Upper lobe of left lung (tissue), 6 donors: ENCODE measurements around the gene HACD1. TPM values are rescaled to one million over a fixed set of nuclear protein-coding genes. Genes with fewer than 3 reads are reported as not detected.

Source experiments
- ATAC-seq, 2 donors: fragments of 200-7000 bp; cut with Tn5 transposase; one replicate each; pipeline ENCODE4 v1.9.1; 2022; ENCODE audit warnings: mild to moderate bottlenecking in 2 of 2, moderate library complexity in 2 of 2; ENCODE audit not compliant: low FRiP score in 2 of 2
- DNase-seq, 2 donors: peaks; one replicate each; pipeline ENCODE4 v3.0.0-alpha.2; 2019 to 2020
- H3K27ac ChIP-seq, 4 donors: fragments of 200-600 bp; sonication (generic); one replicate each; pipeline ENCODE4 v1.5.1; 2016 to 2019
- H3K27me3 ChIP-seq, 4 donors: fragments of 200-600 bp; sonication (generic); one replicate each; pipeline ENCODE4 v1.5.1; 2017 to 2019
- H3K36me3 ChIP-seq, 4 donors: fragments of 200-600 bp; sonication (generic); one replicate each; pipeline ENCODE4 v1.5.1; 2016 to 2019
- H3K4me1 ChIP-seq, 4 donors: fragments of 200-600 bp; sonication (generic); one replicate each; pipeline ENCODE4 v1.5.1; 2018 to 2019
- H3K4me3 ChIP-seq, 4 donors: fragments of 200-600 bp; sonication (generic); one replicate each; pipeline ENCODE4 v1.5.1; 2017 to 2019; ENCODE audit warnings: mild to moderate bottlenecking in 2 of 4, moderate library complexity in 1 of 4
- H3K9me3 ChIP-seq, 4 donors: fragments of 200-600 bp; sonication (generic); one replicate each; pipeline ENCODE4 v1.5.1; 2018 to 2019
- EP300 ChIP-seq, 4 donors: sonication (generic); formaldehyde crosslinking; IDR thresholded peaks; one replicate each; pipeline ENCODE4 v1.5.1; 2017; ENCODE audit warnings: antibody characterized with exemption in 4 of 4, control low read depth in 2 of 4
- POLR2A ChIP-seq, 4 donors: fragments of 450-650 bp; IDR thresholded peaks; one replicate each; pipeline ENCODE4 v1.5.1; 2016 to 2017; ENCODE audit warnings: antibody characterized with exemption in 4 of 4, mild to moderate bottlenecking in 2 of 4
- POLR2AphosphoS5 ChIP-seq, 2 donors: sonication (generic); formaldehyde crosslinking; IDR thresholded peaks; one replicate each; pipeline ENCODE4 v1.5.1; 2017; ENCODE audit warnings: antibody characterized with exemption in 2 of 2
- WGBS, 2 donors: methylation state at CpG; one replicate each; pipeline ENCODE4 v1.1.5; 2017 to 2018; 5-methylcytosine and 5-hydroxymethylcytosine counted together
- total RNA-seq, 6 donors: library from RNA; depleted of rRNA in 4 of 6; stranded (reverse); fragments of >200 nt in 4 of 6; gene quantifications; one replicate each; pipeline versions ENCODE4 v1.1.0 to v1.2.1, GENCODE V29; 2016 to 2021
- TF ChIP-seq, protein P1 (sequence below), 6 experiments: fragments of 450-650 bp in 4 of 6; fragments of 200-600 bp in 2 of 6; sonication (generic) in 2 of 6; IDR thresholded peaks; one replicate each; pipeline ENCODE4 v1.5.1; 2016 to 2019; ENCODE audit warnings: antibody characterized with exemption in 6 of 6
- donor health status: DM: no; HTN: no; CAD: no; lungs with moderate emphysema.
- donor health status: DM: no; HTN: yes; CAD: no; lungs with severe emphysema.

The HACD1 gene, protein sequence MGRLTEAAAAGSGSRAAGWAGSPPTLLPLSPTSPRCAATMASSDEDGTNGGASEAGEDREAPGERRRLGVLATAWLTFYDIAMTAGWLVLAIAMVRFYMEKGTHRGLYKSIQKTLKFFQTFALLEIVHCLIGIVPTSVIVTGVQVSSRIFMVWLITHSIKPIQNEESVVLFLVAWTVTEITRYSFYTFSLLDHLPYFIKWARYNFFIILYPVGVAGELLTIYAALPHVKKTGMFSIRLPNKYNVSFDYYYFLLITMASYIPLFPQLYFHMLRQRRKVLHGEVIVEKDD
- 10 to 100 TPM; 16.4 to 32.4 (median 25.8) TPM for total RNA-seq

DNA sequence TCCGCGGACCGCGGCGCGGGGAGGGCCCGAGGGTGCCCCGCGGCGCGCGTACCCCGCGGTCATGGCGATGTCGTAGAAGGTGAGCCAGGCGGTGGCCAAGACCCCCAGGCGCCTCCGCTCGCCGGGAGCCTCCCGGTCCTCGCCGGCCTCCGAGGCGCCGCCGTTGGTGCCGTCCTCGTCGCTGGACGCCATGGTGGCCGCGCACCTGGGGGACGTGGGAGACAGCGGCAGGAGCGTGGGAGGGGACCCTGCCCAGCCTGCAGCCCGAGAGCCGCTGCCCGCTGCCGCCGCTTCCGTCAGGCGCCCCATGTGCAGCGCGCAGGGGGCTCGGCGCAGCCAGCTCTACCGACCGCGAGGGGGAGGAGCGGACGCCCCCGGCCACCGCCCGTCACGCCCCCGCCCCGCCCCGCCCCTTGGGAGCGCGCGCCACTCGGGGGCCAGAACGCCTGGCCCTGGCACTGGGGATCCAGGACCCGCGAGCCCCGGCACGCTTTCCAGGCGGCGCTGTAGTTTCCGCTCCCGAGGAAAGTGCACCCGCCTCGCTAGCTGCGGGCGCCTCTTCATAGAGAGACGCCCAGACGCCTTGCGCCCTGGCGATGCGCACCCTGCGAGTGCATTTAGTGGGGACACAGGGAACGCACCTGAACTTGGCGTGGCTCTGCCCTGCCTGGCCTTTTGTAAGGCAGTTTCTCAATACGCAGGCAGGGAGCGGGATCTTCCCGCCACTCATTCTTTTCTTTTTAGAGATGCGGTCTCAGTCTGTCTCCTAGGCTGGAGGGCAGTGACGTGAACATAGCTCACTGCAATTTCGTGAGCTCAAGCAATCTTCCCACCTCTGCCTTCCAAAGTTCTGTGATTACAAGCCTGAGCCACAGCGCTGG, at the start of gene HACD1:
Gene HACD1 (minus strand): TSS at position 344 of the 881 bp plus-strand sequence. CDS start 35 bp downstream, at position 309.
- H3K4me1 ChIP-seq: peaks cover 3 to 15% (median 10%) of the 10 kb centered on the region in 4 donors
- TF ChIP-seq POLR2A (IDR thresholded peaks at IDR 0.05) (peak in 2 of 4 donors; percentile 65 to 80), EP300 (IDR thresholded peaks at IDR 0.05) (no peak), POLR2AphosphoS5 (IDR thresholded peaks at IDR 0.05) (peak; percentile 26 to 32)
- TF ChIP-seq, protein P1, sequence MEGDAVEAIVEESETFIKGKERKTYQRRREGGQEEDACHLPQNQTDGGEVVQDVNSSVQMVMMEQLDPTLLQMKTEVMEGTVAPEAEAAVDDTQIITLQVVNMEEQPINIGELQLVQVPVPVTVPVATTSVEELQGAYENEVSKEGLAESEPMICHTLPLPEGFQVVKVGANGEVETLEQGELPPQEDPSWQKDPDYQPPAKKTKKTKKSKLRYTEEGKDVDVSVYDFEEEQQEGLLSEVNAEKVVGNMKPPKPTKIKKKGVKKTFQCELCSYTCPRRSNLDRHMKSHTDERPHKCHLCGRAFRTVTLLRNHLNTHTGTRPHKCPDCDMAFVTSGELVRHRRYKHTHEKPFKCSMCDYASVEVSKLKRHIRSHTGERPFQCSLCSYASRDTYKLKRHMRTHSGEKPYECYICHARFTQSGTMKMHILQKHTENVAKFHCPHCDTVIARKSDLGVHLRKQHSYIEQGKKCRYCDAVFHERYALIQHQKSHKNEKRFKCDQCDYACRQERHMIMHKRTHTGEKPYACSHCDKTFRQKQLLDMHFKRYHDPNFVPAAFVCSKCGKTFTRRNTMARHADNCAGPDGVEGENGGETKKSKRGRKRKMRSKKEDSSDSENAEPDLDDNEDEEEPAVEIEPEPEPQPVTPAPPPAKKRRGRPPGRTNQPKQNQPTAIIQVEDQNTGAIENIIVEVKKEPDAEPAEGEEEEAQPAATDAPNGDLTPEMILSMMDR (IDR thresholded peaks at IDR 0.05): peak in 4 of 6 experiments; percentile 13 to 26 (median 17)
- peak within 1 kb of the TSS; percentile 82 to 98 (median 90) for H3K4me3 ChIP-seq
- DNase-seq (peak; percentile 79 to 94), ATAC-seq (peak; percentile 86 to 87)
- no peaks in the 10 kb centered on the region for H3K27me3 ChIP-seq
- 2 to 3% methylated on average over 8 to 51 of the region's 92 CpGs for whole genome bisulfite sequencing, 2 donors
- peaks cover 0 to 4% (median 0%) of the 10 kb centered on the region in 4 donors for H3K36me3 ChIP-seq
- H3K27ac ChIP-seq: peak within 1 kb of the TSS; percentile 86 to 94 (median 90)
- H3K9me3 ChIP-seq: no peaks in the 10 kb centered on the region

DNA sequence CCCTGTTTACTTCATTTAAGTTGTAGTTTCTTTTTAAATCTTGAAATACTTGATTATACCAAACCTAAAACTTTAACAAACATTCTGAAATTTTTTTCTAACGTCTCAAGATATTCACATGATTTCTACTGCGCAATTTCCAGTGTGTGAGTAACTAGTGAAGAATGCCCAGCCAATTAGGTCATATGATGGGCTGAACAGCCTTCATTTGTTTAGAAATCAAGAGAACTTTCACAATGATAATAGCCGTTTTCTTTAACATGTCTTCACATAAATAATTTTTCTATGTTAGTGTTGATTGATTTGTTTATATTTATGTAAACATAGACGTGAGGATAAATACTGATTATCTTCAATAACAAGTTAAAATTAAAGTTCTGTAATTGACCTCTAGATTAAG, 48.6 kb upstream of the HACD1 start:
- H3K27ac ChIP-seq: peak overlapping the region; percentile 48 to 78 (median 69)
- H3K4me3 ChIP-seq: no peak overlapping the region
- peaks cover 0 to 6% (median 2%) of the 10 kb centered on the region in 4 donors for H3K36me3 ChIP-seq
- ATAC-seq (peak in 1 of 2 donors; percentile 92), DNase-seq (no peak)
- no peaks in the 10 kb centered on the region for H3K9me3 ChIP-seq
- H3K4me1 ChIP-seq: peaks cover 5 to 22% (median 10%) of the 10 kb centered on the region in 4 donors
- no peaks in the 10 kb centered on the region for H3K27me3 ChIP-seq
- 36 to 38% methylated on average over 4 of the region's 4 CpGs for WGBS, 2 donors
- no peak for TF ChIP-seq POLR2AphosphoS5 (IDR thresholded peaks at IDR 0.05)
- peak in 2 of 4 donors; percentile 12 to 96 for TF ChIP-seq EP300 (IDR thresholded peaks at IDR 0.05)
- TF ChIP-seq POLR2A (IDR thresholded peaks at IDR 0.05): no peak
- TF ChIP-seq, protein P1 (IDR thresholded peaks at IDR 0.05): no peak

DNA sequence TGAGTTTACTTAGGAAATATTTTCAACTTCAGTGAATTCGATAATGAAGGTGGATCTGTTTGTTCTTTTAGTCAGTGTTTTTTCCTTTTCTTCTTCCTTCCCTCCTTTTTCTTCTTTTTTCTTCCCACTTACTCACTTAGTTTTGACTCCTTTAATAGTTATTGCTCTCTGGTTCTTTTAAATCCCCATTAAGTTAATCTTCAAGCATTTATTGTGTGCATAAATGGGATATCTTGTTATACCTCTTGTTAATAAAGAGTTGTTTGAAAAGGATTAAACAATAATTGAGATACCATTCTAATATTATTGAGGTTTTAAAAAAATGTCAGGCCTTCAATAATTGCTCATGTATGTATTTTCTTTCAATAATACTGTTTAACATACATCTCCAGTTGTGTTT, 46.3 kb upstream of the HACD1 start:
- TF ChIP-seq POLR2A (IDR thresholded peaks at IDR 0.05) (no peak), POLR2AphosphoS5 (IDR thresholded peaks at IDR 0.05) (no peak)
- no peak for ATAC-seq
- 34 to 44% methylated on average over 1 of the region's 1 CpG for WGBS, 2 donors

DNA sequence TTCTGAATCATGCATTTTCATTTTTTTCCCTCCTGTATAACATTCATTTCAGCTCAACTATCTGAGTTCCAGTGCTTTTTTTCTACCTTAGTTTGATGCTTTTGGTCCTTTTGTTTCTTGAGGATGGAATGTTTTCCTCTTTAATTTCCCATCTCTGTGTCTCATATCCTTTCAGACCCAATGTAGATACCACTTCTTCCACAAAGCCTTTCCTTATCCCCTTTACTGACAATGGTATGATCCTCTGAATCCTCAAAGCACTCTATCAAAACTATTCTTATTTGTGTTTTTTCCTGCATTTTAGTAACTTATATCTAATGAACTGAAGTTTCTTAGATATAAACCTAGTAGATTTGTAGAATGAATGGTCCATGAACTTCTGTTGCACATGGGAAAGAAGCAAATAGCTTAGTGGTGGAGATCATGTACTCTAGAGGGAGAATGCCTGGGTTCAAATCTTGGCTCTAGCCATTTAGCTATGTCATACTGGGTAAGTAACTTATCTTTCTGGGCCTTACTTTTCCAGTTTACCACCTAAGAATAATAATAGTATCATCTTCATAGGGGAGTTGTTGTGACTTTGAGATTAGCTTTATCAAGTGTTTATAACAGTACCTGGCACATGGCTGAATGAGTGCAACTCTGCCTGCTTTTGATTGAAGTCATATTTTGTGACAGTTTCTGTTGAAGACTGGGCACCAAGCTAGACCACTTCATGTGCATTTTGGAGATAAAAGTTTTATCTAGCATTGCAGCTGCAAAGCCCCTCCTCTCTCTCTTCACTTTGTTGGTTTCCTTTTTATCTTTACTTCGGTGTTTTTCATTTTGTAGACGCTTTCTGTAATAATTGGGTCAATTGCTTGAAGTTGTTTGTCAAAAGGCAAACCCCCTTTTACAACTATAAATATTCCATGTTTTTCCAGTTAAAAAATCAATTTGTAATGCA, 45.3 kb upstream of the HACD1 start:
- TF ChIP-seq, protein P1 (IDR thresholded peaks at IDR 0.05): no peak
- TF ChIP-seq POLR2AphosphoS5 (IDR thresholded peaks at IDR 0.05) (no peak), POLR2A (IDR thresholded peaks at IDR 0.05) (no peak), EP300 (IDR thresholded peaks at IDR 0.05) (no peak)
- H3K27ac ChIP-seq: no peak overlapping the region
- no peak for ATAC-seq
- no peak overlapping the region for H3K4me3 ChIP-seq
- H3K4me1 ChIP-seq: peaks cover 5 to 13% (median 7%) of the 10 kb centered on the region in 4 donors
- DNase-seq: no peak
- peaks cover 0 to 10% (median 2%) of the 10 kb centered on the region in 4 donors for H3K36me3 ChIP-seq
- no peaks in the 10 kb centered on the region for H3K27me3 ChIP-seq
- WGBS, 2 donors: 50 to 66% methylated on average over 2 of the region's 2 CpGs
- no peaks in the 10 kb centered on the region for H3K9me3 ChIP-seq

More for the DNA sequence above, 46.3 kb upstream of the HACD1 start:
- Histone ChIP-seq H3K4me1 (peaks cover 5 to 17% (median 7%) of the 10 kb centered on the region in 4 donors), H3K4me3 (no peak overlapping the region), H3K36me3 (peaks cover 0 to 10% (median 2%) of the 10 kb centered on the region in 4 donors), H3K27me3 (no peaks in the 10 kb centered on the region), H3K27ac (no peak overlapping the region), H3K9me3 (no peaks in the 10 kb centered on the region)
- DNase-seq: no peak
